Measurements from ENCODE around the gene KRT13. TPM values are rescaled to one million over a fixed set of nuclear protein-coding genes. Genes with fewer than 3 reads are reported as not detected.

KRT13 gene
- total RNA-seq, 1 donor from 2014 or later: not detected

GRCh38 chr17:41537990-41538389 lies 32.6 kb upstream of the KRT13 start:
- peak; percentile 41 for DNase-seq (ENCODE audit: low read depth)

DNA sequence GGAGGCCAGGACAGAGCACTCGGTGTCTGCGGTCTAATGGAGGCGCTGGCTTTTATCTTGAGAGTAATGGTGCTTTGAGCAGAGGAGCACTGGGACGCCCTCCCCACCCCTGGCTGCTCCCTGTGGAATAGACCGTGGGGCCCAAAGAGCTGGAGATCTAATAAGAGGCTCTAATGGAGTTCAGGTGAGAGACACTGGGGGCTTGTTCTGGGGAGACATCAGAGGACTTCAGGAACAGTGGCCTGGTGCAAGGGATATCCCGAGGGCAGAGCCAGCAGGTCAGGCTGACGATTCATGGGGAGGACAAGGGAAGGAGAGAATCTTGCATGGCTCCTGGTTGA lies 32.2 kb upstream of the KRT13 start:
- no peak for DNase-seq (ENCODE audit: low read depth)

DNA sequence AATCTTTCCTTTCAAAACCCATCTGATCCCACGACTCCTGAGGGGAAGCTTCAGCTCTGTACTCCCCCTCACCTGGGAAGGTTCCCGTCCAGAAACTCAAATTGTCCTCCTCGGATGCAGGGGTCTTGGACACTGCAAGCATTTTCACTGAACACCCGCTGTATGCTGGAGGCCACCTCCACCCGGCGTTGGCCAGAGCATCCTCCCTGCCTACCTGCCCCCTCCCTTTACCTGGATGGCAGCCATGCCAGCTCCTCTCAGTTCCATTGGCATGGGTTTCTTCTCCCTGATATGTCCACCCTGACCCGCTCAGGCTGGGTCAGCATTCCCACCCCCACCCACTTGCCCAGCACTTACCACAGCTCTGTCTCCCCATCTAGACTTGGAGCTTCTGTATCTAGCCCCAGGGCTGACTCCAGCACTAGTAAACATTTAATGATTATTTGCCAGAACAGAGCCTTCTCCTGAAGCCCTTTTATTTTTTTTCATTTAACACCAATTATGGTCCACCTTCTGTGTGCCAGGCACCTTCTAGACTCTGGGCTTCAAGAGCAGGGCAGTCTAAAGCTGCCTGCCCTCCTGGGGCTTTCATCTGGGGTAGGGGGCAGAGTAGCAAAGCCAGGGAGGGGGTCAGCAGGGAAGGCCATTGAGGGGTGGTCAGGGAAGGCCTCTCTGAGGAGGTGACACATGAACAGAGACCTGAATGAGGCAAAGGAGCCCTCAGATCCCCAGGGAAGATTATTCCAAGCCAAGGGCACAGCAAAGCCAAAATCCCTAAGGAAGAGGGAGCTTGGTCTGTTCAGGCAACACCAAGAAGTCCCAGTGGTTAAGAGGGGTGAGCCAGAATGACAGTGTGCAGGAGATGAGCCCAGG lies 31.6 kb upstream of the KRT13 start:
- no peak for DNase-seq (ENCODE audit: low read depth)

DNA sequence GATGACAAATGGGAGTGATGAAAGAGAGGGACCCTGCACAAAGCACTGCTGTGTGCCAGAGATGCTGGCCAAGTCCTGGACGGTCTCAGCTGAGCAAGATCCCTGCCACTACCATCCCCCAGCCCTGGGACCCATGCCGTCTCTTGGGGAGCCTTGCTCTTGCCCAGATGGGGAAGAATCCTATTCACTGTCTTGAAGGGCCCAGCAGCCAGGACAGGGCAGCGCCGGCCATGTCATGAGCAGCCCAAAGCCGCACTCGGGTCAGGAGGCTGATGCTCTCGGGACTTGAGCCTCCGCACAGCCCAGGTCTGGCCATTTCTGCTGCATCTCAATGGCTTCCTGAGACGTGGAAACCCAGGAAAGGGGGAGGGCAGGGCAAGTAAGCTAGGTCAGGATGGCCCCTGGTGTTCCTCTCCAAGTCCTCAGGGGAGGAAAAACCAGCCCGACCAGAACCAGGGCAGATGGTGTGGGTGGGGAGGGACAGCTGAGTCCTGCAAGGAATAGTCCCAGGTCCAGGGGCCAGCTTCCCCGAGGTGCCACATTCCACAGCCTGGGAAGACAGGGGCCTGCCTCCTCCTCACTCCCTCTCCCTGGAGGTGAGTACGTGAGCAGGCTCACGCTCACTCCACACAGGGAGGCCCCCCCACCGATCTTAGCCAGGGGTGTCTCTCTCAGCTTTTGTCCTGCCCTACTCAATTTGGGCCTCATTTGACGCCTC lies 30.5 kb upstream of the KRT13 start:
- DNase-seq (ENCODE audit: low read depth): no peak

- DNase-seq (ENCODE audit: low read depth): no peak
Measured at GRCh38 chr17:41534899-41535546, 29.6 kb upstream of the KRT13 start.

GRCh38 chr17:41533613-41534012 lies 28.2 kb upstream of the KRT13 start:
- DNase-seq (ENCODE audit: low read depth): no peak

DNA sequence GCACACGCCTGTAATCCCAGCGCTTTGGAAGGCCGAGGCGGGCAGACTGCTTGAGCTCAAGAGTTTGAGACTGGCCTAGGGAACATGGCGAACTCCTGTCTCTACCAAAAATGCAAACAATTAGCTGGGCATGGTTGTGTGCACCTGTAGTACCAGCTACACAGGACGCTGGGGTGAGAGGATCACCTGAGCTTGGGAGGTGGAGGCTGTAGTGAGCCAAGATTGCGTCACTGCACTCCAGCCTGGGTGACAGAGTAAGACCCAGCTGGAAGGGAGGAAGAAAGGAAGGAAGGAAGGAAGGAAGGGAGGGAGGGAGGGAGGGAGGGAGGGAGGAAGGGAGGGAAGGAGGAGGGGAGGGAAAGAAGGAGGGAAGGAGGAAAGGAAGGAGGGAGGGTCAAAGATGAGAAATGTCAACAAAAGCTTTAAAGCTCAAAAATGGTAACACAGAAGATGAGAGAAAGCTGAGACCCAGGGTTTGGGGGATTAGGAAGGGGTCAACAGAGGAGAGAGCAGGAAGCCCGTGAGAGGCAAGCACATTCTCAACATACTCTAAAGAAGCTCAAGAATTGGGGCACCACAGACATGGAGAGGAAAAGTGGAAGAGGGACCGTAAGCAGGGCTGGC lies 27.6 kb upstream of the KRT13 start:
- DNase-seq (ENCODE audit: low read depth): no peak

- no peak for DNase-seq (ENCODE audit: low read depth)
Measured at GRCh38 chr17:41531993-41532392, 26.6 kb upstream of the KRT13 start.

GRCh38 chr17:41530062-41531048 lies 24.9 kb upstream of the KRT13 start:
- DNase-seq (ENCODE audit: low read depth): peak; percentile 96

DNA sequence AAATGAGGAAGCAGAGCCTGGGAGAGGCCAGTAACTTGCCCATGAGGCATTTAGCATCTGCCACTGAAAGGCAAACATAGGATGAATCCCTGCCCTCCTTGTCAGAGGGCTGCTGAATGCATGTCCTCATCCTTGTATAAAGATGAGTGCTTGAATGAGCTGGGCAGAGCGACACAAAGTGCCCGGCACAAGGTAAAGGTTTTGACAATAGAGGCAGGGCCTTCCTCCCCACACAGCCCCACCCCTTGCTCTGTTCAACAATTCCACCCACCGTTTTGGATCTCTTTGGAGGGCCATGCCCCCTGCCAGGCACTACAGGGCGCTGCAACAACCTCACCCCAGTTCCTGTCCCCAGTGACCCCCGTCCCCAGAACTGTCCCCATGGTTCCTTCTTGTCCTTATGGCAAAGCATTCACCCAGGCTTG lies 24.1 kb upstream of the KRT13 start:
- no peak for DNase-seq (ENCODE audit: low read depth)

DNA sequence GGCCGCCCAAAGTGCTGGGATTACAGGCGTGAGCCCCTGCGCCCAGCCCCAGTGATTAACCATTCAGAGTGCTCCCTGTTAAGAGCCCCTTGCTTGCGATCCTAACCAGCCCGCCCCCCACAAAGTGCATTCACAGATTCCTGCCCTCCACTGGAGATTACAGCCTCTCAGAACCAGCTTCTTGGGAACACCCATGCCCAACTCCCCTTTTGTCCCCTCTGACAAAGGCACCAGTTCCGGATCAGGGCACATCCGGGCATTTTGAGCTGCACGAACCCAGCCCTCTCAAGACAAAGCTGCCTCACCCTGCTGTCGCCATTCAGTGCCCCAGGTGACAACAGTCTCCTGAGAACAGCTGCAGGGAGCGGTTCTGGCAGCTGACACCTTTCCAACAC lies 23.5 kb upstream of the KRT13 start:
- DNase-seq (ENCODE audit: low read depth): no peak

DNA sequence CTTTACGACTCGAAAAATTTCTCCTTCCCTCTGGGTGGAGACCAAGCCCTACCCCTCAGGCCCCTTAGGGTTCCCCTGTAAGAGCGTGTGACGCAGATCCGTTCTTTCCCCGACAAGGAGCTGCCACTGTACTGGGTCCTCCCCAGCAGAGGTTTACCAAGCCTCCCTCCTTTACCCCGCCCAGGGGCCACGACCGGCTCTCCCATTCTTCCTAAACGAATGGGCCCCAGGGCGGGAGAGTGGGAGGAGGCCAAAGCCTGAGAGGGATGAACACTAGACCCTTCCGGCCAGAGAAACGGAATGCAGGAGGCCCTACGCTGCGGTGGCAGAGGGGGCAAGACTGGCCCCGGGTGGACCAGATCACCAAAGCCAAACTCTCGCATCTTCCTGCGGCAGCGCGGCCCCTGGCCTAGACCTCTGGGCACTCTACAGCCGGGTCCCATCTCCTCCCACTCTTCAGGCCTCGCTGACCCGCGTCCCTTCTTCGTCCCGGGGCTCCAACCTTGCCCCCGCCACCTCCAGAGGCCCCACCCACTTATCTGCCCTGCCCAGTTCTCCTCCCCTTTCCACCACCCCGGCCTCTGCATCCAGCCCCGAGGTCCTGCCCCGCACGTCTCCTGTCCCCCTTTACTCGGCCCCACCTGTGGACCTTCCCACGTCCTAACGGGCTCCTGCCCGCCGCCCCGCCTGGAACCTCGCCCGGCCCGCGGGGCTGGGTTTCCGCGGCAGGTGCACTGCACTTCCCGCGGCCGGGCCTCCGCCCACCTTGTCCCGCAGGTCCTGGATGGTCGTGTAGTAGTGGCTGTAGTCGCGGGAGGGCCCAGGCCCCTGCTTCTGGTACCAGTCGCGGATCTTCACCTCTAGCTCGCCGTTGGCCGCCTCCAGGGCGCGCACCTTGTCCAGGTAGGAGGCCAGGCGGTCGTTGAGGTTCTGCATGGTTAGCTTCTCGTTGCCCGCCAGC lies 21.9 kb upstream of the KRT13 start:
- no peak for DNase-seq (ENCODE audit: low read depth)

DNA sequence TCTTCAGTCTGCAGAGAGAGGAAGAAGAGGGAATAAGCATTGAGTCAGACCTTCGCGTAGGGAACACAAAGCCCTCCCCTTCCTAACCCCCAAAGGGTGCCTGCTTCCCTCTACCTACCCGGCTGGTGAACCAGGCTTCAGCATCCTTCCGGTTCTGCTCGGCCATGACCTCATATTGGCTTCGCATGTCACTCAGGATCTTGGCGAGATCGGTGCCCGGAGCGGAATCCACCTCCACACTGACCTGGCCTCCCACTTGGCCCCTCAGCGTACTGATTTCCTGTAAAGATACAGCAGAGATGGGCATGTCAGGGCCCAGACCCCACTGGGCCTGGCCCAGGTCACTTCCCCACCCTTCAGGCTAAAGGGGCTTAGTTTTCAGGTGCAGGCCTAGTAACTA lies 18.8 kb upstream of the KRT13 start:
- DNase-seq (ENCODE audit: low read depth): no peak

GRCh38 chr17:41523787-41524186 lies 18.4 kb upstream of the KRT13 start:
- DNase-seq (ENCODE audit: low read depth): no peak

GRCh38 chr17:41523225-41523593 lies 17.8 kb upstream of the KRT13 start:
- no peak for DNase-seq (ENCODE audit: low read depth)

DNA sequence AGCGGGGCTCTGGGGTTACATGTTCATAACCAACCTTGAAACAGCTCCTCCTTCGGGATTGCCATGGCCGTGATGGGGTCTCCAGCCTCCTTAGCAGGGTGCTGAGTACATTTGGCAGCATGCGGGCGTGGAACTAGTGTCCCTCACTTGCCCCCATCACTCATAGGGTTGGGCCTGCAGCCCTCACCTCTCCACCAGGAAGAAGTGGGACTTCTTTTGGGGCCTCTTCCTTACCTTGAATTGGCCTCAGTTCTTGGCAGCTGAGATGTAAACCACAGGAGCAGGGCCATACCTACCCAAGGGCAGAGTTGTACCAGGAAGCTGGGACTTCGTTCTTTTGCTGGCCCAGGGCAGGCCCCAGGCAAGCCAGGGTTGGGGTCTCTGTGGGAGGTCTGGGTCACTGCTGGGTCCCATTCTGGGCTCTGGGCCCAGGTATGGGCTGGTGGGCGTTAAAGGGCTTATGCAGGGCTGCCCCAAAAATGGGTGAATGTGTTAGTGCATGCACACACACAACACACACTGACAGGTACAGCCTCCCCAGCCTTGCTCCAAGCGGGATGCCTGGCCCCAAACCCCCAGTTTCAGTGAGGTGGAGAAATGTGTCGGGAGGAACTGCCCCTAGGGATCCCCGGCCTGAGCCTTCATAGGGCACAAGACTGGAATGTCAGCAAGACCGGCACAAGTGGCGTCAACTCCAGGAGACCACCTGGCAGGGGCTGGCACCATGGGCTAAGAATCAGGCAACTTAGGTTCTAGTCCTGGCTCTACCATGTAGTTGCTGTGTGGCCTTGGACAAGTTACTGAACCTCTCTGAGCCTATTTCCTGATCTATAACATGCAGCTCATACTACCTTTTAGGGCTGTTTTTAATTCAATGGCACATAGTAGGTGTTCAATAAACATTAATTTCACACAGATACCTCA lies 17.2 kb upstream of the KRT13 start:
- DNase-seq (ENCODE audit: low read depth): peak; percentile 56

DNA sequence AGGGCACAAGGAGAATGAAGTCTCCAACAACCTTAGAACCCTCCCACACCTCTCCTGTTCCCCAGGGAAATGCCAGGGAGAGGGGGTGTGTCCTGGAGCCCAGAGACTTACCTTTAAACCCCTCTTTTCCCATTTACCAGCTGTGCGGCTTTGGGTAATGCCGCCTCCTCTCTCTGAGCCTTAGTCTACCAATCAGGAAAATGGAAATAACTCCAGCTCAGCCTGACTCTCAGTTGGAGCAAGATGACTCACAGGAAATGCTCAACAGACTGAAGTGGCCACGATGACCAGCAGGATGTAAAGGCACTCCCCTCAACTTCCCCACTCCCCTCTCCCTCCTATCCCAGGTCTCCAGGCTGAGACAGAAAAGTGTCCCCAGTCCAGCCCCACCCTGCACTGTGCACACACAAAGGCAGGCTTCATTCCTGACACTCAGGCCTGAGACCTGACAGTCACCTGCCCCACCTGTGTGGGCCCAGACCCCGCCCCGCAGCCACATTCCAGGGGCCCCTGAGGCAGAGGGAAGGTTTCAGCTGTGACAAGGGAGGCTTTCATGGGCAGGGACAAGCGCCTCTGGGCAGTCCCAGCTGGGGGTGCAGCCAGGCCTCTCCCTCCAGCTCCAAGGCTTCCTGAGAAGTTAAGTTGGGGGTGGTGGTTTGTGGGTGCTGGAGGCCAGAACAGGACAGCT lies 16.3 kb upstream of the KRT13 start:
- peak; percentile 81 for DNase-seq (ENCODE audit: low read depth)

- DNase-seq (ENCODE audit: low read depth): no peak
Measured at GRCh38 chr17:41520821-41521521, 15.6 kb upstream of the KRT13 start.

Data from renal cortical epithelial cell (primary cell).